Measurements from ENCODE around the gene LIMK2. TPM values are rescaled to one million over a fixed set of nuclear protein-coding genes. Genes with fewer than 3 reads are reported as not detected.

Gene LIMK2
- total and polyA plus RNA-seq, 9 of the 15 experiments (the other 6 are each of a cell fraction or from before 2014, with no cell fraction given): 1.1 to 14.5 (median 8.5) TPM

DNA sequence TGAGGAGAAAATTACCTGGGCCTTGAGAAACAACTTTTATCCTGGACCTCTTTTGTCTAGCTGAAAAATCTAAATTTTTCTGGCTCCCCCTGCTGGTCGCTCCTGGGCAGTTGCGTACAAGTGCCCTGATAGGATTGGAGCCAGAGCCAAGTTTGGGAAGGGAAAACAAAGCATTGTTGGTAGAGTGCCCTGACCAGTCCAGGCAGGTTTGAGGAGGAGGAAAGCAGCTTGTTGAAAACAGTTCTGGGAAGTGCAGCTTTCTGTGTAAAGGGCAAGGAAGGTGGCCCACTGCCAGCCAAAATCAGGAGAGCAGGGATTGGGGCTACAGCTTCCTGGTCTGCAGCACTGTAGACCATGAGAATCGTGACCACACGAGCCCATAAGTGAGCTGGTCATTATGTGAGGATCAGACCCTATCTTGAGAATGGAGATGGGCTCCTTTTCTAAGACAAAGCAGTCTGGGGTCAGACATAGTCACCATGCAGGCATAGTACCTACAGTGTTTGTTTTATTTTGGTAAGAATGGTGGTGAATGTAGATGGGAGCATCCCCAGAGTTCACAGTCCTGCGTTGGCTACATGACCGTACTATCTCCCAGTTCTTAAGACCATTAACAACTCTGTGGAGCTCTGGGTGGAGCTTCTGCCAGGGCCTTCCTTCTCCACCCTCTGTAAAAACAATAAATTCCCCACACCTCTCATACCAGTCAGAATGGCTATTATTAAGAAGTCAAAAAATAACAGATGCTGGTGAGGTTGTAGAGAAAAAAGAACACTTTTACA is 101.5 kb downstream of the LIMK2 start:
- Histone ChIP-seq H3K4me3 (no peak overlapping the region), H3K9me1 (ENCODE audit: control insufficient read depth, insufficient read depth, low read length) (no peaks in the 10 kb centered on the region), H3K4me1 (replicated peaks in 1 of 2; ENCODE audit: control insufficient read depth in 2 of 2, insufficient read depth in 2 of 2, low read length in 2 of 2) (no peaks in the 10 kb centered on the region), H2AFZ (ENCODE audit: low read depth, low read length) (peak overlapping the region; percentile 14; the same call in 1 of the 2 replicates), H3K9ac (ENCODE audit: insufficient read depth in 1 of 2, low read depth in 2 of 2, low read length in 2 of 2) (no peak overlapping the region), H4K20me1 (replicated peaks; ENCODE audit: control insufficient read depth, insufficient read depth, low read length) (no peaks in the 10 kb centered on the region), H3K27ac (ENCODE audit: extremely low read depth, low read depth, low read length) (no peak overlapping the region), H3K9me3 (replicated peaks; ENCODE audit: control insufficient read depth, insufficient read depth, low read depth, low read length) (0 out of 2 replicates have a peak, but pooled peaks cover 1% of the 10 kb centered on the region), H3K79me2 (ENCODE audit: control insufficient read depth, insufficient read depth, low read length) (no peaks in the 10 kb centered on the region), H3K4me2 (ENCODE audit: insufficient read depth, low read length) (no peak overlapping the region), H3K36me3 (ENCODE audit: control insufficient read depth, insufficient read depth, low read length) (no peaks in the 10 kb centered on the region), H3K27me3 (ENCODE audit: control insufficient read depth in 2 of 2, insufficient read depth in 2 of 2, low read length in 2 of 2) (no peaks in the 10 kb centered on the region)
- CTCF ChIA-PET (ENCODE audit: low intra/inter-chr PET ratio): interaction anchor here (0.6 kb wide), 1 partner anchor 90 kb away, joined by 4 read pairs; no protein-coding TSS in a partner anchor
- POLR2A ChIA-PET: interaction anchor here (0.6 to 1.0 kb wide), 5 partner anchors 10 to 442 kb away, joined by 3 to 4 read pairs (median 3); no protein-coding TSS in a partner anchor
- FAIRE-seq (peak; percentile 84), ATAC-seq (peak; percentile 76), DNase-seq (ENCODE audit: extremely low read depth in 1 of 4, low spot score in 3 of 4) (peak; percentile 44 to 54 (median 48))
- BruUV-seq (replicated peaks): no TSS peak
- intact Hi-C loops (cut with micrococcal nuclease) (no loop called here), in situ Hi-C loops (cut with MboI) (no loop called here)
- WGBS (ENCODE audit: insufficient coverage, low coverage, missing lambda C conversion rate): 0% methylated on average over 6 of the region's 6 CpGs
- TF ChIP-seq LARP7 (IDR thresholded peaks at IDR 0.05): no peak
- no peak for TF ChIP-seq RBBP5 (IDR thresholded peaks at IDR 0.05; ENCODE audit: borderline replicate concordance, insufficient read depth, low read length, poor library complexity, severe bottlenecking)
- TF ChIP-seq, protein P1, sequence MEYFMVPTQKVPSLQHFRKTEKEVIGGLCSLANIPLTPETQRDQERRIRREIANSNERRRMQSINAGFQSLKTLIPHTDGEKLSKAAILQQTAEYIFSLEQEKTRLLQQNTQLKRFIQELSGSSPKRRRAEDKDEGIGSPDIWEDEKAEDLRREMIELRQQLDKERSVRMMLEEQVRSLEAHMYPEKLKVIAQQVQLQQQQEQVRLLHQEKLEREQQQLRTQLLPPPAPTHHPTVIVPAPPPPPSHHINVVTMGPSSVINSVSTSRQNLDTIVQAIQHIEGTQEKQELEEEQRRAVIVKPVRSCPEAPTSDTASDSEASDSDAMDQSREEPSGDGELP (CRISPR knock-in tag; IDR thresholded peaks at IDR 0.05; ENCODE audit: borderline replicate concordance): no peak
- TF ChIP-seq RUNX1 (IDR thresholded peaks at IDR 0.05; ENCODE audit: low read depth): no peak
- 0 out of 2 replicates have a peak, but pooled peaks have one; percentile 17 for TF ChIP-seq SMC3 (conservative IDR thresholded peaks at IDR 0.05; ENCODE audit: insufficient read depth, low read depth, low read length)
- TF ChIP-seq ZNF77 (CRISPR knock-in tag; IDR thresholded peaks at IDR 0.05): no peak
- TF ChIP-seq ZC3H8 (IDR thresholded peaks at IDR 0.05): no peak
- TF ChIP-seq, protein P2, sequence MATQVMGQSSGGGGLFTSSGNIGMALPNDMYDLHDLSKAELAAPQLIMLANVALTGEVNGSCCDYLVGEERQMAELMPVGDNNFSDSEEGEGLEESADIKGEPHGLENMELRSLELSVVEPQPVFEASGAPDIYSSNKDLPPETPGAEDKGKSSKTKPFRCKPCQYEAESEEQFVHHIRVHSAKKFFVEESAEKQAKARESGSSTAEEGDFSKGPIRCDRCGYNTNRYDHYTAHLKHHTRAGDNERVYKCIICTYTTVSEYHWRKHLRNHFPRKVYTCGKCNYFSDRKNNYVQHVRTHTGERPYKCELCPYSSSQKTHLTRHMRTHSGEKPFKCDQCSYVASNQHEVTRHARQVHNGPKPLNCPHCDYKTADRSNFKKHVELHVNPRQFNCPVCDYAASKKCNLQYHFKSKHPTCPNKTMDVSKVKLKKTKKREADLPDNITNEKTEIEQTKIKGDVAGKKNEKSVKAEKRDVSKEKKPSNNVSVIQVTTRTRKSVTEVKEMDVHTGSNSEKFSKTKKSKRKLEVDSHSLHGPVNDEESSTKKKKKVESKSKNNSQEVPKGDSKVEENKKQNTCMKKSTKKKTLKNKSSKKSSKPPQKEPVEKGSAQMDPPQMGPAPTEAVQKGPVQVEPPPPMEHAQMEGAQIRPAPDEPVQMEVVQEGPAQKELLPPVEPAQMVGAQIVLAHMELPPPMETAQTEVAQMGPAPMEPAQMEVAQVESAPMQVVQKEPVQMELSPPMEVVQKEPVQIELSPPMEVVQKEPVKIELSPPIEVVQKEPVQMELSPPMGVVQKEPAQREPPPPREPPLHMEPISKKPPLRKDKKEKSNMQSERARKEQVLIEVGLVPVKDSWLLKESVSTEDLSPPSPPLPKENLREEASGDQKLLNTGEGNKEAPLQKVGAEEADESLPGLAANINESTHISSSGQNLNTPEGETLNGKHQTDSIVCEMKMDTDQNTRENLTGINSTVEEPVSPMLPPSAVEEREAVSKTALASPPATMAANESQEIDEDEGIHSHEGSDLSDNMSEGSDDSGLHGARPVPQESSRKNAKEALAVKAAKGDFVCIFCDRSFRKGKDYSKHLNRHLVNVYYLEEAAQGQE (IDR thresholded peaks at IDR 0.05; ENCODE audit: borderline replicate concordance): peak; percentile 35; the same call in 1 of the 2 replicates
- TF ChIP-seq, protein P2 (CRISPR knock-in tag; IDR thresholded peaks at IDR 0.05; ENCODE audit: low read depth): no peak
- TF ChIP-seq NCOA2 (IDR thresholded peaks at IDR 0.05; ENCODE audit: partially characterized antibody in 2 of 2): no peak
- no peak for TF ChIP-seq ZNF436 (CRISPR knock-in tag; IDR thresholded peaks at IDR 0.05)
- TF ChIP-seq EWSR1 (IDR thresholded peaks at IDR 0.05; ENCODE audit: borderline replicate concordance, low read depth, partially characterized antibody): no peak
- no peak for TF ChIP-seq MAFG (tag; conservative IDR thresholded peaks at IDR 0.05)

All from K562 (cell line).